HepG2 (cell line): ENCODE data around the gene TXNL4A. TPM values are rescaled to one million over a fixed set of nuclear protein-coding genes. Genes with fewer than 3 reads are reported as not detected.

Experiments used
- ARHGAP35 ChIP-seq: sonication (generic); formaldehyde crosslinking; IDR thresholded peaks from 2 replicates; pipeline ENCODE4 v1.9.0; 2022; ENCODE audit warnings: mild to moderate bottlenecking, inconsistent platforms, moderate library complexity, missing genetic modification reagents, borderline replicate concordance
- ELF1 ChIP-seq: sonication (generic); formaldehyde crosslinking; IDR thresholded peaks from 2 replicates; pipeline ENCODE4 v1.4.0; 2020; ENCODE audit warnings: missing genetic modification reagents
- HNRNPH1 ChIP-seq: fragments of 200-400 bp; formaldehyde crosslinking; optimal IDR thresholded peaks from 2 replicates; pipeline ENCODE3; 2017; ENCODE audit warnings: mild to moderate bottlenecking, low read depth, low read length
- PITX1 ChIP-seq: sonication (generic); formaldehyde crosslinking; IDR thresholded peaks from 2 replicates; pipeline ENCODE4 v1.5.1; 2020; ENCODE audit warnings: mild to moderate bottlenecking, missing genetic modification reagents
- SETDB1 ChIP-seq: sonication (generic); formaldehyde crosslinking; IDR thresholded peaks from 2 replicates; pipeline ENCODE4 v1.5.1; 2020; ENCODE audit warnings: missing genetic modification reagents, mild to moderate bottlenecking, borderline replicate concordance
- ZBTB39 ChIP-seq: sonication (generic); formaldehyde crosslinking; IDR thresholded peaks from 2 replicates; pipeline ENCODE4 v1.5.0; 2020; ENCODE audit warnings: missing genetic modification reagents
- ZC3H13 ChIP-seq: sonication (generic); formaldehyde crosslinking; IDR thresholded peaks from 2 replicates; pipeline ENCODE4 v1.8.1; 2023; ENCODE audit warnings: mild to moderate bottlenecking, missing genetic modification reagents, moderate library complexity
- ZNF121 ChIP-seq: sonication (generic); formaldehyde crosslinking; IDR thresholded peaks from 2 replicates; pipeline ENCODE4 v1.5.0; 2020; ENCODE audit warnings: mild to moderate bottlenecking, missing genetic modification reagents
- ZNF318 ChIP-seq: sonication (generic); formaldehyde crosslinking; IDR thresholded peaks from 2 replicates; pipeline ENCODE4 v1.4.0; 2020; ENCODE audit warnings: mild to moderate bottlenecking, missing genetic modification reagents
- ZNF326 ChIP-seq: sonication (generic); formaldehyde crosslinking; IDR thresholded peaks from 2 replicates; pipeline ENCODE4 v1.4.0; 2020; ENCODE audit warnings: missing genetic modification reagents, borderline replicate concordance
- polyA plus RNA-seq, 8 experiments: library from polyadenylated mRNA; depleted of rRNA in 3 of 8; stranded (reverse) in 7 of 8; unstranded in 1 of 8; fragments of >200 nt; fragmentation: Illumina TruSeq in 4 of 8; extraction: Trizol in 4 of 8; gene quantifications; 2 replicates each; pipeline versions ENCODE4 v1.2.1 to v1.2.3, GENCODE V29; 2011 to 2016; ENCODE audit warnings: low read depth in 4 of 8, missing spikeins in 1 of 8, mixed read lengths in 1 of 8; ENCODE audit not compliant: insufficient read depth in 1 of 8
- total RNA-seq, 5 experiments: library from RNA; depleted of rRNA; stranded (reverse); fragments of >200 nt; fragmentation: Illumina TruSeq; extraction: Trizol; gene quantifications; 2 replicates each; pipeline ENCODE4 v1.2.3, GENCODE V29; 2016; ENCODE audit warnings: low read depth in 1 of 5
- TF ChIP-seq, protein P1 (sequence below): sonication (generic); formaldehyde crosslinking; IDR thresholded peaks from 2 replicates; pipeline ENCODE4 v1.4.0; 2020; ENCODE audit warnings: missing genetic modification reagents, low read depth, mild to moderate bottlenecking, borderline replicate concordance
- TF ChIP-seq, protein P2 (sequence below): sonication (generic); formaldehyde crosslinking; IDR thresholded peaks from 2 replicates; pipeline ENCODE4 v1.4.0; 2020; ENCODE audit warnings: missing genetic modification reagents

TXNL4A gene
- total and polyA plus RNA-seq, 2 of the 13 experiments (the other 11 are each of a cell fraction or from before 2014, with no cell fraction given), result 172 to 202 TPM

- TF ChIP-seq ARHGAP35 (CRISPR knock-in tag) (peak; percentile 83; the same call in 1 of the 2 replicates), ZNF318 (CRISPR knock-in tag) (peak; percentile 85; the same call in 1 of the 2 replicates), ZBTB39 (CRISPR knock-in tag) (0 out of 2 replicates have a peak, but pooled peaks have one; percentile 44), SETDB1 (CRISPR knock-in tag) (no peak), ZC3H13 (CRISPR knock-in tag) (peak; percentile 86), PITX1 (CRISPR knock-in tag) (peak; percentile 45; the same call in 1 of the 2 replicates), ZNF326 (no peak), ELF1 (peak; percentile 51; the same call in 1 of the 2 replicates), ZNF121 (CRISPR knock-in tag) (0 out of 2 replicates have a peak, but pooled peaks have one; percentile 49), HNRNPH1 (no peak)
- TF ChIP-seq, protein P1, sequence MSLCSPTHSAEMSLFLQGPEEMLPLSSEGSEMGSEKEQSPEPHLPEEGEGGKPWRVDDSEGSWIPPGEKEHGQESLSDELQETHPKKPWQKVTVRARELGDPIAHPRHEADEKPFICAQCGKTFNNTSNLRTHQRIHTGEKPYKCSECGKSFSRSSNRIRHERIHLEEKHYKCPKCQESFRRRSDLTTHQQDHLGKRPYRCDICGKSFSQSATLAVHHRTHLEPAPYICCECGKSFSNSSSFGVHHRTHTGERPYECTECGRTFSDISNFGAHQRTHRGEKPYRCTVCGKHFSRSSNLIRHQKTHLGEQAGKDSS (CRISPR knock-in tag), result peak; percentile 59
- TF ChIP-seq, protein P2, sequence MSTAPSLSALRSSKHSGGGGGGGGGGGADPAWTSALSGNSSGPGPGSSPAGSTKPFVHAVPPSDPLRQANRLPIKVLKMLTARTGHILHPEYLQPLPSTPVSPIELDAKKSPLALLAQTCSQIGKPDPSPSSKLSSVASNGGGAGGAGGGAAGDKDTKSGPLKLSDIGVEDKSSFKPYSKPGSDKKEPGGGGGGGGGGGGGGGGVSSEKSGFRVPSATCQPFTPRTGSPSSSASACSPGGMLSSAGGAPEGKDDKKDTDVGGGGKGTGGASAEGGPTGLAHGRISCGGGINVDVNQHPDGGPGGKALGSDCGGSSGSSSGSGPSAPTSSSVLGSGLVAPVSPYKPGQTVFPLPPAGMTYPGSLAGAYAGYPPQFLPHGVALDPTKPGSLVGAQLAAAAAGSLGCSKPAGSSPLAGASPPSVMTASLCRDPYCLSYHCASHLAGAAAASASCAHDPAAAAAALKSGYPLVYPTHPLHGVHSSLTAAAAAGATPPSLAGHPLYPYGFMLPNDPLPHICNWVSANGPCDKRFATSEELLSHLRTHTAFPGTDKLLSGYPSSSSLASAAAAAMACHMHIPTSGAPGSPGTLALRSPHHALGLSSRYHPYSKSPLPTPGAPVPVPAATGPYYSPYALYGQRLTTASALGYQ, result 0 out of 2 replicates have a peak, but pooled peaks have one; percentile 24
Observed at GRCh38 chr18:80034068-80034851, 45.9 kb upstream of the TXNL4A start, which contains the start of gene RBFA (continued).
